GM20000 (cell line): Measurements from ENCODE around the gene SMTNL2.
"Not testable (repeated sequence)": the region's sequence is repeated elsewhere in the genome, so short reads cannot be mapped to it uniquely, and the experiment has no call there.

Source experiments
- DNase-seq: peaks from one replicate; pipeline ENCODE4 v3.0.0; 2012; ENCODE audit warnings: low spot score
- CTCF ChIP-seq: IDR thresholded peaks from 2 replicates; pipeline ENCODE4 v1.5.1; 2012; ENCODE audit warnings: mild to moderate bottlenecking, control low read depth; ENCODE audit errors: extremely low read depth, missing control alignments

Gene SMTNL2

GRCh38 chr17:4641297-4642195 lies 57.2 kb downstream of the SMTNL2 start, which contains the start of gene ALOX15:
Gene ALOX15 (minus strand): TSS chr17:4641678. CDS start chr17:4641651, 27 bp downstream.
- no peak for DNase-seq

GRCh38 chr17:4642286-4642685 lies 58.0 kb downstream of the SMTNL2 start:
- no peak for TF ChIP-seq CTCF
- no peak for DNase-seq

More at GRCh38 chr17:4641297-4642195, 57.2 kb downstream of the SMTNL2 start, which contains the start of gene ALOX15:
- no peak for TF ChIP-seq CTCF

- TF ChIP-seq CTCF, result no peak
- DNase-seq, result no peak
These were observed 59.3 kb downstream of the SMTNL2 start for GRCh38 chr17:4643676-4644075.

- no peak for DNase-seq
- TF ChIP-seq CTCF, result no peak
These were observed 61.3 kb downstream of the SMTNL2 start for GRCh38 chr17:4645642-4646041.

- no peak for TF ChIP-seq CTCF
- DNase-seq, result no peak
These were observed 64.4 kb downstream of the SMTNL2 start for GRCh38 chr17:4648741-4649140.

GRCh38 chr17:4652997-4653396 lies 68.7 kb downstream of the SMTNL2 start:
- no peak for DNase-seq
- TF ChIP-seq CTCF, result no peak

- DNase-seq, result not testable (repeated sequence)
These were observed 71.6 kb downstream of the SMTNL2 start for GRCh38 chr17:4655933-4656332.

- no peak for TF ChIP-seq CTCF
- no peak for DNase-seq
These were observed 73.3 kb downstream of the SMTNL2 start for GRCh38 chr17:4657678-4658077.
